Stimulated activated CD4-positive, alpha-beta T cell treated with anti-CD3 and anti-CD28 coated beads, Interleukin-4, amount 100 ng/mL, for 24 hours (primary cell): ENCODE data around the gene BIRC7.

Experiments used
- DNase-seq: peaks from one replicate; pipeline ENCODE4 v3.0.0-alpha.2; 2020

The BIRC7 gene, protein sequence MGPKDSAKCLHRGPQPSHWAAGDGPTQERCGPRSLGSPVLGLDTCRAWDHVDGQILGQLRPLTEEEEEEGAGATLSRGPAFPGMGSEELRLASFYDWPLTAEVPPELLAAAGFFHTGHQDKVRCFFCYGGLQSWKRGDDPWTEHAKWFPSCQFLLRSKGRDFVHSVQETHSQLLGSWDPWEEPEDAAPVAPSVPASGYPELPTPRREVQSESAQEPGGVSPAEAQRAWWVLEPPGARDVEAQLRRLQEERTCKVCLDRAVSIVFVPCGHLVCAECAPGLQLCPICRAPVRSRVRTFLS

DNA sequence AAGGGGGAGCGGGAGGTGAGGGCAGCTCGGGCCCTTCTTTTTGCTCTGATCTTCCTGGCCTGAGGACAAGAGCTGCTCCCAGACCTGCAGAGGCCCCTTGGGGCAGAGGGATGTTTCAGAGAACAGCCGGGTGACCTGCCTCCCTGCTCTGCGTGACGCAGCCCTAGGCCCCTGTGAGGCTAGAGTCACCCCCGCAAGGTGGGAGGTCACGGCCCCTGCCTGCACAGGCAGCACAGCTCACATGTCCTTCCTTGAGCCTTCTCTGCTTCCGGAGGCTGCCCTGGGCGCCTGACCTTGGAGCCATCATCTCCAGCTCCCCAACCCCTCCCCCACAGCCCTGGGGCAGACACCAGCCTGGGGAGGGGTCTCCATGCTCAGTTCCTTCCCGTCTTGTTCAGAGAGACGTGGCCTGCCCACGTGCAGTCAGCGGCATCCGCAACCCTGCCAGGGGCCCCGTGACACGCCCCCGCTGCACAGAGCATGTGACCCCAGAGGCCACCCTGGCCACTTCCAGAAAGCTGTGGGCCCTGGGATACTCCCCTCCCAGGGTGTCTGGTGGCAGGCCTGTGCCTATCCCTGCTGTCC, at the start of gene BIRC7:
Gene BIRC7 (plus strand): TSS at position 507 of the 585 bp plus-strand sequence. CDS start 192 bp downstream, outside the sequence.
- no peak for DNase-seq

DNA sequence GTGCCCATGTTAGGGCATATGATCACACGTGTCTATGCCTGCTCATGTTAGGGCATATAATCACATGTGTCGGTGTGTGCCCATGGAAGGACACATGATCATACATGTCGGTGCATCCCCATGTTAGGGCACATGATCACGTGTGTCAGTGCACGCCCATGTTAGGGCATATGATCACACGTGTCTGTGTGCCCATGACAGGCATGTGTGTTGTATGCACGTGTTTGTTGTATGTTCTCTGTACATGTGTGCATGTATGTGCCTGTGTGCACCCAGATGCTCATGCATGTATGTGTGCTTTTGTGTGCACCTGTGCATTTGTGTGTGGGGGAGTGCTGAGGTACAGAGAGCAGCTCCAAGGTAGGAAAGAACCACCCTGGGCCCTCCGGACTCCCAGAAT, 49.6 kb upstream of the BIRC7 start:
- no peak for DNase-seq

- DNase-seq: no peak
These were observed 49.0 kb upstream of the BIRC7 start for GRCh38 chr20:63186528-63187316.

- DNase-seq: no peak
These were observed 48.2 kb upstream of the BIRC7 start for GRCh38 chr20:63187338-63188158.

DNA sequence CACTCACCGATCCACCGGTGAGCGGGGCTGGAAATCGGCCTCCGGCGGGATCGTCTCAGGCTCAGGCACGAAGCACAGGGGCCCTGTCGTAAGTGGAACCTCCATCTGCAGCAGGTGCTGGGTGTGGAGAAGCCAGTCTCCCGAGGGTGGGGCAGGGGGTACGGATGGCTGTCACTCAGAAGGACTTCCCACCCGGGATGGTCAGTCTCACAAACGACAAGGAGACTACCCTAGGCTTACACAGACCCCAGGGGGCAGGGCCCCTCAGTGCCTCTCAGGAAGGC, 47.6 kb upstream of the BIRC7 start:
- no peak for DNase-seq

DNA sequence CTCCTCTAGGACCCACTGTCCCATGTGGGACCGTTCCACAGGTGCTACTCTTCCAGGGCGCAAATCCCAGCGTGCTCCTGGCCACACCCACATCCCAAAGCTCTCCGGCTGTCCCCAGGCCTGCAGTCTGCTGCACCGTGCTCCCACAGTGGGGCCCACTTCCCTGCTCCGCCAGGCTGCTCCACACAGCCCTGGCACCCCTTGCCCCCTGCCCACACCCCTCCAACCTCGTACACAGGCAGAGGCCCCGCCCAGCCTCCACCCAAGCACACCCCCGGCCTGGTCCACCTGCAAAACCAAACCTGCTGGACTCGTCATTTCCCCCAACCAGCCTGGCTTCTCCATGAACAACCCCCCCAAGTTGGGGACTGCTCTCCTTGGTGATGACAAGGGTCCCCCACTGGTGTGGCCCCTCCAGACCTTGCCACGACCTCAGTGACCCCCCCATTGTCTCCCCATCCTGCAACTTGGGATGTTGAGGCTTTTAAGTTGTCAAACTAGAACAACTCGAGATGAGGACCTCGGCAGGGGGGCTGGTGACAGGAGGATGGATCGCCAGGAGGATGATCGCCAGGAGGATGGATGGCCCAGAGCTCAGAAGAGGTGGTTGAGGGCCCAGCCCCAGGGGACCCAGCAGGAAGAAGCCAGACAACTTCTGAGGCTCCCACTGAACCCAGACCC, 46.9 kb upstream of the BIRC7 start:
- no peak for DNase-seq

DNA sequence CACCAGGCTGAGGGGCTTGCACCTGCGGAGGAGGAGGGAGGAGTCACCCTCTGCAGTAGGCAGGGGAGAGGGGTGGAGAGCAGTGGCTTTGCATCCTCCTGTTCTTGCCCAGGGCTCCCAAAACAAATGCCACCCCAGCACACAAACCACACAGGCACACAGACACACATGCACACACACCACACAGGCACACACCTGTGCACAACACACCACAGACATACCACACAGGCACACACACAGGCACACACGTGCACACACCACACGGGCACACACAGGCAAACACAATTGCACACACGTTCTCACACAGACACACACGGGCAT, 46.4 kb upstream of the BIRC7 start:
- DNase-seq: no peak

DNA sequence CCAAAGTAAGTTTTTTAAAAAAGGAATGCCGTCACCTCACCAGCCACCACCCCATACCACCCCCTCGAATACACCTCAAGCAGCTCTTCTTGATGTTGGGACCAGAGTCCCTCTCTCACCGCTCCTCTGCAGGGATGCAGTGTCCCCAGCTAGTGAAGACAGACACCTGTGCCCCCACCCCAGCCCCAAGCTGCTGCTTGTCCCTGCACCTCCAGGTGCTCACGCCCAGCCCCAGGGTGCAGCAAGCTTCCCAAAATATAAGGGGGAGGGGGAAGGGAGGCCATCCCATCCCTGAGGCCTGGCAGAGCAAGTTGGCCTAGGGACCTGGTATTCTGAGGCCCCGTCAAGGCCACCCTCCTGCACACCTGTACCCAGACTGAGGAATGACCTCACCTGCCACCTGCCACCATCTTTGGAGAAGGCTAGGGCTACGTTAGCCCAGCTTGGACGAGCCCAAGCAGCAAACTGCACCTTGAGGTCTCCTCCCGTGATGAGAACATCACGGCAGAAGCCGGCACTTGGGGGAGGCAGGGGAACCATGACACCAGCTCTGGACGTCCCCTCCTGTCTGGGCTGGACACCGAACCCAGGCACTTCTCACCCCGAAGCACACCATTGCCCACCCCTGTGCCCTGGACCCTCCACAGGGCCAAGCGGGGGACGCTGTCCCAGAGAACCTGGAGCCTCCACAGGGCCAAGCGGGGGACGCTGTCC, 45.7 kb upstream of the BIRC7 start:
- no peak for DNase-seq

DNA sequence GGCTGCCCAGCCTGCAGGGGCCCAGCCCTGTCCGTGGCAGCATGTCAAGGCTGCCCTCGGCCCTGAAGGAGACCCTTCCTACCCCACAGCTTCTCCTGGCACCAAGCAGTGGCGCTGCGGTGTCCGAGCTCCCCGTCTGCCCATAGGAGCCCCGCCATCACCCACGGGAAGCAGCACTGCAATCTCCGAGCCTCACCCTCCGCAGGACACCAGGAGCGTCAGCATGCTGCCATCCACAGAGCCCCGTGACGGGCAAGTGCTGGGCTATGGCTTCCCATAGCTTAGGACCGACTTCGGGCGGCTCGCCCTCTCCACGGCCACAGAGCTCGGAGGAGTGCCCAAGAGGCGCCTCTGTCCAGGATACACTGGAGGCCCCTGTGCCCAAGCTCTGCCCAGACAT, 44.9 kb upstream of the BIRC7 start:
- no peak for DNase-seq

GRCh38 chr20:63191400-63191799, 44.3 kb upstream of the BIRC7 start:
- no peak for DNase-seq

DNA sequence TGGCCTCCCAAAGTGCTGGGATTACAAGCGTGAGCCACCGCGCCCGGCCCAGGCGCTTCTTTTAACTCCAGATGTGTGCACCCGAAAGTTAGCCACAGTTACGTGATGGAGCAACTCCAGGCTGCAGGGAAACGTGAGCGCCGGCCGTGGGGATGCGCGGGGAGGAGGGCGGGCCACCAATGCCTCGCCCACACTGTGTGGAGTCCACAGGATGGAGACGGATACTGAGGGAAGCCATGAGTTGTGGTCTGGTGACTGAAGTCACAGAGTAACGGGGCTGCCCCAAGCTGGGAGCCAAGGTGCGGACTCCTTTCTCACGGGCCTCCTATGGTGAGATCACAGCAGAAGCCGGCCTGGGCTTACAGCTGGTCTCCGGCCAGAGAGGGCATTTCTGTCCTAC, 43.0 kb upstream of the BIRC7 start:
- DNase-seq: no peak

DNA sequence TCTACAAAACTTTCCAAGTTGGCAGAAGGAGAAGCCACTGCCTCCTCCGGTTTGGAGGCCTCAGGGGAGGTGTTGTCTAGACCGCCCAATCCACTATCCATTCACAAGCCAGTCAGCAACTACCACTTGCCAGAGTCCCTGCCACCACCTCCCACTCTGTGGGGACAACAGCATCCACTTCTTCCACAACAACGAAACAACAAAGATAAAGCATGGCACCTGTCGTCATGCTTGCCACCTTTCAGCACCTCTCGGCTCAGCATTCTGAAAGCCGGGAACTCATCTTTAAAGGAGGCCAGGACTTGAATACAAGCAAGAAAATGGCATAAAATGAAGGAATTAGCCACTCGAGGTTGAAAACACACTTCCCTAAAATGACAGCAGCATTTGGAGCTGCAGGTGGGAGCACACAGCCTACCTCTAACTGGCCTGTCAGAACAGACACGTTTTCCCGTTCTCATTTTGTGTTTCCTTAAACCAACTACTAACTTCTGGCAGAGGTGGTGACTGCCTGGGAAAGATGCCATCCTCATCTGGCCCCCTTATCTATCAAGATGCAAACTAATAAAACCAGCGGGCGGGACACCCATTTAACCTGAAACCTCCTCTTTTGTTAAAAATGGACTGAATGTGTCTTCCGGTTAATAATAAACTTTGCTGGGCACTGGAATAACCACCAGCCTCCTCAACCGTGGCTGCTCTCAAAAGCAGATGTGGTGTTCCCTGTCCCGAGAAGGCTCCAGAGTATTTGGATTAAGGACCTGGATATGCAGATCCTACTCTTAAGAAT, 41.5 kb upstream of the BIRC7 start:
- DNase-seq: no peak

GRCh38 chr20:63194797-63195173, 40.9 kb upstream of the BIRC7 start:
- no peak for DNase-seq

GRCh38 chr20:63196768-63197470, 38.8 kb upstream of the BIRC7 start:
- no peak for DNase-seq

DNA sequence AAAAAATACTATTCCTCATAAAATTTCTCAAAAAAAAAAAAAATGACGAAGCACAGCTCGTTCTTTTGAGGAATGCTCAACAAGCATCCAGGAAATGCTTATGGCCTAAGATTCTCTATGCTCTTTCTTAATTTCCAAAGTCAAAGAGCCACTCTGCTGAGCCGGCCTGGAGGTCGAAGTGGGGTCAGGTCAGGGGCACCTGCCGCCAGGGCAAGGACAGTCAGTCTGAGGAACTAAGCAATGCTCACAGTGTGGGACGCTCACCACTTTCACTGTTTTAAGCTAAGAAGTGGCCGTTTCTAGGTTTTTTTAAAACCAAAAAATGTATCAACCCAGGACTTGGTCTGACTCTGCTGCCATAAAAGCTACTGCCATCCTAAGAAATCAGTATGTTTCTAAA, 37.1 kb upstream of the BIRC7 start:
- no peak for DNase-seq

- DNase-seq: no peak
These were observed 33.7 kb upstream of the BIRC7 start for GRCh38 chr20:63202021-63202420.

- DNase-seq: no peak
These were observed 32.7 kb upstream of the BIRC7 start for GRCh38 chr20:63202811-63203526.

GRCh38 chr20:63204362-63204761, 31.3 kb upstream of the BIRC7 start:
- no peak for DNase-seq

DNA sequence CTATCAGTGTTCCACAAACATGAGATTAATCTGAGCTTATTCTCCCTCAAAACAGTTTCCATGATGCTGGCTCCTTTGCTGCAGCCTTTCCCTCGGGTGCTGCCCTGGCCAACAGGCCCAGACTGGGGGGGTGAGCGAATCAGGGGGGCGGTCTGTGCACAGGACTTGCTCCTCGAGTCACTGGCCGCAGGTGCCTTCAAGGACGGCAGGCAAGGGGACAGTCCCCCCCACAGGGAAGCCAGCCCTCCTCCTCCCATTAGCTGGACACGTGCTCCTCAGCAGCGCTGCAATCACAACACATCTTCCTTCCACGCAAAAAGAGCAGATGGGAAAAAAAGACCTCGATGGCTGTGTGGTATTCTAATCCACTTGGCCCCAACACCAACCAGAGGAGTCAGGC, 29.8 kb upstream of the BIRC7 start:
- no peak for DNase-seq

- DNase-seq: no peak
These were observed 28.8 kb upstream of the BIRC7 start for GRCh38 chr20:63206878-63207277.
